ACHN (cell line): ENCODE data around the gene BIRC6.
"Not testable (repeated sequence)": the region's sequence is repeated elsewhere in the genome, so short reads cannot be mapped to it uniquely, and the experiment has no call there.

Experiments used
- DNase-seq: peaks from one replicate; pipeline ENCODE4 v3.0.0-alpha.2; 2015
- in situ Hi-C: cut with HindIII; loops from 2 replicates; pipeline ENCODE4 v1.10.0; 2017; ENCODE audit warnings: low sequenced_read_pairs, low pct_ligation_motif_present, low pct_unique_long_range_greater_than_20kb

The BIRC6 gene

GRCh38 chr2:32626639-32627221 is 269.9 kb downstream of the BIRC6 start:
- DNase-seq: no peak
- in situ Hi-C loops: no loop called here

GRCh38 chr2:32627441-32627813 is 270.6 kb downstream of the BIRC6 start:
- DNase-seq: peak; percentile 77
- in situ Hi-C loops: no loop called here

- DNase-seq: peak; percentile 98
- in situ Hi-C loops: no loop called here
These were observed 271.2 kb downstream of the BIRC6 start, which contains the start of gene TTC27 for GRCh38 chr2:32627814-32628579. Gene TTC27 (plus strand): TSS chr2:32628050. CDS start chr2:32628293, 243 bp downstream.

- in situ Hi-C loops: no loop called here
These were observed 275.3 kb downstream of the BIRC6 start for GRCh38 chr2:32632089-32632488.

GRCh38 chr2:32633040-32633439 is 276.2 kb downstream of the BIRC6 start:
- in situ Hi-C loops: no loop called here
- DNase-seq: no peak

More at GRCh38 chr2:32632089-32632488, 275.3 kb downstream of the BIRC6 start:
- DNase-seq: peak; percentile 50

GRCh38 chr2:32638548-32638947 is 281.7 kb downstream of the BIRC6 start:
- DNase-seq, in situ Hi-C loops: not testable (repeated sequence)

GRCh38 chr2:32641180-32641579 is 284.4 kb downstream of the BIRC6 start:
- DNase-seq: no peak
- in situ Hi-C loops: no loop called here

- no peak for DNase-seq
- in situ Hi-C loops: no loop called here
These were observed 290.4 kb downstream of the BIRC6 start for GRCh38 chr2:32647180-32647651.

GRCh38 chr2:32652555-32653209 is 295.9 kb downstream of the BIRC6 start:
- no peak for DNase-seq
- in situ Hi-C loops: no loop called here

- in situ Hi-C loops: no loop called here
- DNase-seq: no peak
These were observed 299.2 kb downstream of the BIRC6 start for GRCh38 chr2:32656069-32656468.

GRCh38 chr2:32663864-32664263 is 307.0 kb downstream of the BIRC6 start:
- in situ Hi-C loops: no loop called here
- no peak for DNase-seq

GRCh38 chr2:32666704-32667103 is 309.9 kb downstream of the BIRC6 start:
- in situ Hi-C loops: no loop called here
- DNase-seq: no peak

GRCh38 chr2:32668254-32668653 is 311.4 kb downstream of the BIRC6 start:
- in situ Hi-C loops: no loop called here
- no peak for DNase-seq
